Measurements from ENCODE around the gene NATD1.

Gene NATD1, protein sequence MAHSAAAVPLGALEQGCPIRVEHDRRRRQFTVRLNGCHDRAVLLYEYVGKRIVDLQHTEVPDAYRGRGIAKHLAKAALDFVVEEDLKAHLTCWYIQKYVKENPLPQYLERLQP

DNA sequence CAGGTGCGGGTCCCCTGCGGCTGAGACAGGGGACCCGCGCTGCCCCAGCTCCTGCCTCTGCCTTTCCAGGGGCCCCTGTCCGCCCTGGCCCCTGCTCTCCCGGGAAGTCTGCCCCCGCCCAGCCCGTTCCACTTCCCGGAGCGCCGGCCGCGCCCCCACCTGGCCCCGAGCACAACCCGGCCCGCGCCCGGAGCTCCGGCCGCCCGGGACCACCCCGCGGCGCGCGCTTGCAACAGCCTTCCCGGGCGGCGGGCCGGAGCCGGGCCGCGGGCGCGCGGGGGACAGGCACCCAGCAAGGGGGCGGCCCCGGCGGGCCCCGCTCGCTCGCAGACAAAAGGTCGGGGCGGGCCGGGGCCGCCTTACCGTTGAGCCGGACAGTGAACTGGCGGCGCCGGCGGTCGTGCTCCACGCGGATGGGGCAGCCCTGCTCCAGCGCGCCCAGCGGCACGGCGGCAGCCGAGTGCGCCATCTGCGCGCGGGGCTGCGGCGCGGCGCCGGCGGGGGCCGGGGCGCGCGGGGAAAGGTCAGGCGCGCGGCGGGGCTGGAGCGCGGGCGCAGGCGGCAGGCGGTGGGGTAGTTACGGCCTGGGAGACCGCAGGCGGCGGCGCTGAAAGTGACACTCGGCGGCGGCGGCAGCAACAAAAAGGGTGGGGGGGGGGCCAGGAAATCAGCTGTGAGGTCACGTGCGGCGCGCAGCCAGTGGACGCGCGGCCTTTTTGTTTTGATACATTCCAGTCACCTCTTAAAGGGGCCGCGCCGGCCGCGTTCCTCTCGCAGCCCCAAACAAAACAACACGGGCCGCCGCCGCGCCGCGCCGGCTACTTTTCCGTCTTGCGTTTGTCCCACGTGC lies at the start of gene NATD1:
Gene NATD1 (minus strand): TSS at position 615 of the 850 bp plus-strand sequence. CDS start 146 bp downstream, at position 469.
- peak; percentile 85 for DNase-seq (ENCODE audit: low read depth)

DNA sequence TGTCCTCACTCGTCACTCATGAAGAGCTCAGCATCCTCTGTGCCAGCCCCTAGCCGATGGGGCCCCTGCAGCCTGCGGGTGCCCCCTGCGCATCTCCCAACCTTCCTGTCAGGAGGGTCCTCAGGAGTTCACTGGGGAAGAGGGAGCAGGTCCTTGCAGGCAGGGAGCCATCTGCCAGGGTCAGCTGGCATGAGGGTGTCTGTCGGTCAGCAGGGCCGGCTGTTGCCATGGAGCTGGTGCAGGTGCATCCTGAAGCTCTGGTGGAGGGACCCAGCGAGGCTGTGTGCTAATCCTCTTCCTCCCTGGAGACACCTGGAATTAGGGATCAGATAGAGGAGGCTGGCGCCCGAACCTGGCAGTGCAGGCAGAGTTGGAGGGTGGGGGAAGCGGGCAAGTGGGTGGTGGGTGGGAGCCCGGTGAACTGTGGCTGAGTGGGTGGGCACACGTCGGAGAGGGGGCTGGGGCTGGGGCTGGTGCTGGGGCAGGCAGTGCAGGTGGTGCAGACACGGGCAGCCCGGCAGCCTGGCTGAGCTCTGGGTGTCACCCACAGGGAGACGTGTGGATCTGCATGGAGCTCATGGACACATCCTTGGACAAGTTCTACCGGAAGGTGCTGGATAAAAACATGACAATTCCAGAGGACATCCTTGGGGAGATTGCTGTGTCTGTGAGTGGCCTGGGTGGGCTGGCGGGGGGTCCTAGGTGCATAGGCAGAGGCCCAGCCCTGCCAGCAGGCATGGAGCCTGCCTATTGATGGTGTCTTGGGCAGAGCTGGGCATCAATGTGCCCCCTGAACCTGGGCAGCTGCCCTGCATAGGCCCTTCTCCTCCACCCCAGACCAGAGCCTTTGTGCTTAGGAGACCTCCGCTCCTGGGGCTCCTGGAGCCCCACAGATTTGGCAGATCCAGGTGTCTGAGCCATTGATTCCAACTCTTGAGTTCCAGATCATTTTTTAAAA lies 48.7 kb upstream of the NATD1 start:
- DNase-seq (ENCODE audit: low read depth), result no peak

DNA sequence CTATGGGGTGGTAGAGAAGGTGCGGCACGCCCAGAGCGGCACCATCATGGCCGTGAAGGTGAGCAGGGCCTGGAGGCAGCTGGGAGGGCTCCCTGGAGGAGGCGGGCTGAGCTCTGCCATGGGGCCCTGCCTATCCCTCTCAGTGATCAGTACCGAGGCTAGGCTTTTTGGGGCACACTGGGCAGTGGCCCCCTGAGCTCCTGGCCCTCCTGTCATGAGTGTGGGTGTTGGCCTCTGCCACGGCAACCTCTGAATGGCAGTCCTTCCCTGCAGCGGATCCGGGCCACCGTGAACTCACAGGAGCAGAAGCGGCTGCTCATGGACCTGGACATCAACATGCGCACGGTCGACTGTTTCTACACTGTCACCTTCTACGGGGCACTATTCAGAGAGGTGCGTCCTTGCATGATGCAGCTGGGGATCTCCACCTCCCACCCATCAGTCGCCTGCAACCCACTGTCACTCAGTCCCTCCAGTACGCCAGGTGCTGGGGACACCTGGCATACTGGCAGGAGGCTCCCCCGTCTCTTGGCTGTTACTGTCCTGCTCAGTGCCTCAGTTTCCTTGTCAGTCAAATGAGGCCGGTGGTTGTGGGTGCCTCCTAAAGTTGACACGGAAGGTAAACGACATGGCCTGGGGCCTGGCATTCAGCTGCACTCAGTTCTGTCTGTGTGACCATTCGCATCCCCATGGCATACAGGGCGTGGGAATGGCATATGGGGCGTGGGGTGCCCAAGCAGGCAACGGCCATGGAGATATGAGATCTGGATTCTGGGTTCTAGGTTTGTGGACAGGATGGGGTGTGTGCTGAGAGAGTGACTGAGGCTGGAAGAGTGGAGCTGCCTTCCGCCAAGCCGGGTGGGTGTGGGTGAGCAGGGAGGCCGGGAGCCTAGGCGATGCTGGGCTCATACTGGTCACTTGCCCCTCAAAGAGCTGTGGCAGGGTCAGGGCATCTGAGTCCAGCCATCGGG lies 47.7 kb upstream of the NATD1 start:
- no peak for DNase-seq (ENCODE audit: low read depth)

DNA sequence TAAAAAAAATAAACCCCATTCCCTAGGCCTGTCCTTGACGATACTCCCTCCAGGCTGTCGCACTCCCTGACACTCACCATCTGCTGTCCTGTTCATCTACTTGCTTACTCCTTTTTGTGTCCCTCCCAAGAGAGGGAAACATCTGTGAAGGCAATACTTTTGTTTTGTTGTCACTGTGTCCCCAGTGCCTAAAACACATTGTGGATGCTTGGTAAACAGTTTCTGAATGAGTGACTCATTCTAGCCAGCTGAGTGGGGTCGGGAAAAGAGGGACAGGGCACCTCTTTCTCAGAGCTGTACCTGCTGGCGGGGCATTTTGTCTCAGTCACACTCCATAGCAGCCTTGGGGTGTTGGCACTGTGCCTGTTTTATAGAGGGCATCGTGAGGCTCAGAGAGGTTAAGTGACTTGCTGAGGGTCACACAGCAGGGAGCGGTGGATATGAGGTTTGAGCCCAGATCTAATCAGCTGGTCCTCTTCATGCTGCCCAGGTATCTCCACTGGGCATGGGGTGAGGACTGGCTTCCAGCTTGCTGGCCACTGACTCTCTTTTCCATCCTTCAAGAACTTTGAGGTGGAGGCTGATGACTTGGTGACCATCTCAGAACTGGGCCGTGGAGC lies 46.9 kb upstream of the NATD1 start:
- no peak for DNase-seq (ENCODE audit: low read depth)

DNA sequence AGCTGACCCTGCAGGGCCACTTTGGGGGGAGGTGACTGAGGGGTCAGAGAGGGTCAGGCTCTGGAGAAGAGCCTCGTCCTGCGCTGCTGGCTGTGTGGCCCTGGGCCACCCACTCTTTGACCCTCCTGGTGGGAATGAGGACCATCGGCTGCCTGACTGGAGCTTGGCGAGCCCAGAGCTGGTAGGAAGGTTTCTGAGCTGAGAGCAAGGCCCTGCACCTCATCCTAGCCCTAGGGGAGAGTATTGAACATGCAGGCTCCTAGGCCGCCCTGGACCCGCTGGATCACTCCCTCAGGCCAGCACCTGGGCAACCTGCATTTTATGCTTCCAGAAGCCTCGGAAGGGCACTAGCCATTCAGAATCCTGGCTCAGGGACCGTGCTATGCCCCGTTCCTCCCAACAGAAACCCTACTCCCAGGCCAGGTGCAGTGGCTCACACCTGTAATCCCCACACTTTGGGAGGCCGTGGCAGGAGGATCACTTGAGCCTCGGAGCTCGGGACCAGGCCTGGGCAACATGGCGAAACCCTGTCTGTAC lies 45.8 kb upstream of the NATD1 start:
- DNase-seq (ENCODE audit: low read depth), result no peak

DNA sequence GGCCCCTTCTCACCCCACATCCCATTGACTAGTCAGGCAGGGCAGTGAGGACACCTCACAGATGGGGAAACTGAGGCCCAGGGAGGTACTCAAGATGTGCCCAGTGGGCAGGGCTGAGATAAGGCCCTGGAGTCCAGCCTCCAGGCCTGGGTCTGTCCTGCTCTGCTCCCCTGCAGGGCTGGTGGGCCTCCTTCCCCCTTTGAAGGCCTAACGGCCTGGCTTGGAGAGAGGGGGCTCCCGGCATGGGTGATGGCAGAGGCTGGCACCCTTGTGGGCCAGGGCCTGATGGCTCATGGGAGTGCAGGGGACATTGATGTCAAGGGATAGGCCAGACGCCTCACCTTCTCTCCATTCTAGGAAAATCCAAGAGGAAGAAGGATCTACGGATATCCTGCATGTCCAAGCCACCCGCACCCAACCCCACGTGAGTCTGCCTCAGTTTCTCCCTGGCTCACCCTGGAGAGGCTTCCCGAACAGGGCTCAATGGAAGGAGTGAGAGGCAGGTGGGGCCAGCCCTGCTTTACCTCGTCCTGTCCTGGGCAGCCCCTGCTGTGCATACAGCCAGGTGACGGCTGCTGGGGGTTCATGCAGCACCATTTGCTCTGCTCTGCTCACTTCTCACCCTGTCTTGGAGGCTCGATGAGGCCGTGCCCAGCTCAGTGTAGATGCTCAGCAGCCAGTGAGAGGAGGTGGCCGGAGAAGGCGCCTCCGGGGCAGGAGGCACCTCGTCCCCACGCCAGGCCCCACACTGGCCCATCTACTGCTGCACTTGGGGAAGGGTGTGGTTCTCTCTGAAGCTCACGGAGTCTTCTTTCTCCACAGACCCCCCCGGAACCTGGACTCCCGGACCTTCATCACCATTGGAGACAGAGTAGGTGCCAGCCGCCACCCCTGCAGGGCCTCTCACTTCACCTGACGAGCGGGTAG lies 45.1 kb upstream of the NATD1 start:
- DNase-seq (ENCODE audit: low read depth), result no peak

DNA sequence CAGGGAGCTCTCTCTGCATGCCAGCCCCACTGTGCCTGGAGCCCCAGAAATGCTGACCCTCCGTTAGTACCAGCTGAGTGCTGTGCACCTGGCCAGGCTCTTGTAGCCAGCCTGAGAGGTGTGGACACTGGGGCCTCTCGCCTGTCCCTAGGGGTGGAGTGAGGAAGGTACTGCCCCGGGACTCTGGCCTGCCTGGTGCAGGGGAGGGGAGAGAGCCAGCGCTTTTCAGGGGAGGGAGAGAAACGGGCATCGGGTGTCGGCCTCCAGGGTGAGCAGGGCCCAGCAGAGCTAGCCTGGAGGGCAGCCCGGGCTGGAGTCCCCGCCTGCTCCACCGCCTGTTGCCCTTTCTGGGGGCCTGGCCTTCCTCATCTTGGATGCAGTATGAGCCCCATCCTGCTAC lies 44.4 kb upstream of the NATD1 start:
- DNase-seq (ENCODE audit: low read depth), result no peak

DNA sequence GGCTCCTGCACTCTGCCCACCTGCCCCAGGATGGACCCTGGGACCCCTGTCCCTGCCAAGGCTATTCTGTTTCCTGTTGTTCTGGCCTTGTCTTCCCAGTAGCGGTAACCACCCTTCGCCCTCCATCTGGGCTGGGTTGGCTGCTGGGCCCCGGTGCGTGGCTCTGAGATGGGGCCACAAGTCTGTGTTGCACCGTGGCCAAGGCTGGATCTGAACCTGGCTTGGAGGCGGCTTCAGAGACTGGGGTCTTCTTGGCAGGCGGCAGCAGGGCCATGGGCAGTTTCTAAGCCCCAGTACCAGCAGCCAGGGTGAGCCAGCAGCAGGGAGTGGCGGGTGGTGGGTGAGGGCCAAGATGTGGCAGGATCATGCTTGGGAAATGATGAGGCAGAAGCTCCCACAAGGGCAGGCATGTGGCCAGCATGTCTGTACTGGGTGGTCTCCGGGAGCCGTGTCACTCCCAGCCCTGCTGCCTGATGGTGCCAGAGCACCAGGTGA lies 43.9 kb upstream of the NATD1 start:
- DNase-seq (ENCODE audit: low read depth), result no peak

DNA sequence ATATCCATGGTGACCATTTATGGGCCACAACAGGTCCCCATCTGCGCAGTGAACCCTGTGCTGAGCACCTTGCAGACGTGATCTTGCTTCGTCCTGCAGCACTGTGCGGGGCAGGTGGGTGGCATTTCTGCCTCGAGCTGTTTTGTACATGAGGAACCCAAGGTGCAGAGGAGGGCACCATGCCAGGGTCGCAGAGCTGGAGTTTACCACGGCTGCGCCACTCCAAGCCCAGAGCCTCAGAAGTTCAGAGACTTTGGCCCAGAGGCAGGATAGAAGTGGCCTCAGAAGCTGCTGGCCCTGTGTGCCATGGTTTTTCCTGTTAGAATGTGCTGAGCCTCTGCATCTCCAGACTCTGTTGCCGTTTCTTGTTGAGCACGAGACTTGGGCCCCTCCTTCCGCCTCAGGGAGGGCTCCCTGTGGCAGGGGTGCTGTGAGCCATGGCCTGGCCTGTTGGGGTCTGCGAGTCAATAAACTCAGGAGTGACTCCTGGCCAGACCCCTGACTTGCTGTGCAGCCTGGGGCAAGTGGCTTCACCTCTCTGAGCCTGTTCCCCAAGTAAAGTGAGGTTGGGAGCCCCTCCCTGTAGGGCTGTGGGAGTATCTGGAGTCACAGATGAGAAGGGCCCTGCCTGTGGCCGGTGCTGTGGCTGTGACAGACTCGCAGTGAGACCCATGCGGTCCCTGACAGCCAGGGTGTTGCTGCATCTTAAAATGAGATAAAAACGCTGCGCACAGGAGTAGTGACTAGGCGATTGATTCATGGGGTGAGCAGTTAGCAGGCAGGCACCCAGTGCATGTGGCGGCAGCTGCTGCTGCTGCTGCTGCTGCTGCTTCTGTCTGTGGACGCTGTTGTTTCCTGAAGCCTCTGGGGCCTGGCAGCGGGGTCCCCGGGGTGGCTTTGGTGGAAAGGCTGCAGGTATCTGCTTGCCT lies 43.2 kb upstream of the NATD1 start:
- DNase-seq (ENCODE audit: low read depth), result no peak

DNA sequence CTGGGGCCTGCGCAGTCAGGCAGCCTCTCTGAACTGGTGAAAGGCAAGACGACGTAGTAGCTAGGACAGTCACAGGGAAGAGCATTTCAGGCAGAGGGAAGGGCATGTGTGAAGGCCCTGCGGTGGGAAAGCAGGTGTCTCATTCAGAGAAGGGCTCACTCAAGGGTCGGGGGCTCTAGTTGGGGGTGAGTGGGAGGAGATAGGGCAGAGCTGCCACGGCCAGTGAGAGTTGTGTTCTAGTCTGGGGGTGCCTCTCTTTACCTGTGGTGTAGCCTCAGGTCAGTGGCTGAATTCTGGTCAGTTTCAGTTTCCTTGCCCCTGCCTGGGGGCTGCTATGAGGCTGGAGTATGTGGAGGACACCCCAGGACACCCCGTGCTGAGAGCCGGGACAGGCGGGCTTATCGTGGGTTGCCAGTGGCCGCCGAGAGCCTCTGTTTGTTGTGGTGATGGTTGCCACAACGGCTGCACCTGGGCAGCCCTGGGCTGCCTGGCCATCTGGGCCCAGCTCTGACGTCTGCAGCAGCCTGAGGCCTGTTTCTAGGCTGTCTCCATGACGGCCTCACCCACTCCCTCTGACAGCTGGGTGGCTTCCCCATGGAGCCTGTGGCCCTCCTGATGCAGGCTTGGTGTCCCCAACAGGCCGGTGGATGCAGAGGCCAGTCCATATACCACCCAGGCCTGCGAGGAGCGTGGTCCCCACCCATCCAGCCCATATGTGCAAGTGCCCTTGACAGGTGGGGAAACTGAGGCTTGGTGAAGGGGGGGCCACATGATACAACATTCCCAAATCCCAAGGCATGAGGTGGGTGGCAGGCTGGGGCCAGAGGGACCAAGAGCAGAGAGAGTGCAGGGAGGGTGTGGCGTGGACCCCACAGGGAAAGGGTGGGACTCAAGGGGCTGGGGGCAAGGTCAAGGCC lies 42.1 kb upstream of the NATD1 start:
- no peak for DNase-seq (ENCODE audit: low read depth)

DNA sequence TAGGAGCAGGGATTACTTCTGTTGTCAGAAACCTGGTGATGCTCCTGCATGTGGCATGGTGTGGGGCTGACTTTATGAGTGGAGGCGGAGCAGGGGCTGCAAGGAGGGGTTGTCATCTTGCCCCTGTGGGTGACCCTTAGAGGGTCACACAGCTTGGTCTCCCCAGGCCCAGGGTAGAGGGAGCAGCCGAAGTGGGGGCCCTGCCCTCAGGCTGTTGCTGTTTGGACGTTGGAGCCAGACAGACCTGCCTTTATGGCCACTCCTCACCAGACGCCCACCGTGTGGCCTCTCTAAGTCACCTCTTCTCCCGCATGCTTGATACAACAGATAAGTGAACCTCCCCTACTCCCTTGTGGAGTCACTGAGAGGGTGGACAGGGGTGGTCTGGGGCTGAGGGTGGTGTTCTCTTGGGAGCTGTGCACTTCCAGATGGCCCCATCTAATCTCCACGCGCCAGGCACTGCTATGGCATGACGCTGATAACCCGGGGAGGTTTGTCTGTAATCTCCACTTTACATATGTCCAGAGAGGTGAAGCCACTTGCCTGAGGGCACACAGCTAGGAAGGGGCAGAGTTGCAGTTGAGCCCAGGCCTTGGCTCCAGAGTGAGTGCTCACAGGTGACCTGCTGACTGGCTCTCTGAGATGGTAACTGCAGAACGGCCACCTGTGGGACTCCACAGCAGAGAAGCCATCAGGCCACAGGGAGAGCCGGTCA lies 41.3 kb upstream of the NATD1 start:
- DNase-seq (ENCODE audit: low read depth), result no peak

DNA sequence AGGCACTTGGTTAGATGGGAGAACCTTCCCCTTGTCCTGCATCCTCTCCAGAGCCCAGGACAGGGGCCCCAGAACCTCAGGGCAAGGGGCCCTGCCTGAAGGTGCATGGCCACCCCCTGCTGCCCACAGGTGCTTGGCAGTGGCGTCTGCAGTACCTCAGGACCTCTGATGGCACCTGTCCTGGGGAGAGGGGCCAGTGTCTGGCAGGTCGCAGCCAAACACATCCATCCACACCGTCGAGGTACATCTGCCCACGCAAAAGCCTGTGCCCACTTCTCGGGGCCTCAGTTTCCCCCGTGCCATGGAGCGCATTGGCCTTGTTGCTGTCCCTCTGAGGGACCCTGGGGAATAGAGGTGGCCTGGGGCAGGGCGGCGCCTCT lies 40.6 kb upstream of the NATD1 start:
- DNase-seq (ENCODE audit: low read depth), result no peak

DNA sequence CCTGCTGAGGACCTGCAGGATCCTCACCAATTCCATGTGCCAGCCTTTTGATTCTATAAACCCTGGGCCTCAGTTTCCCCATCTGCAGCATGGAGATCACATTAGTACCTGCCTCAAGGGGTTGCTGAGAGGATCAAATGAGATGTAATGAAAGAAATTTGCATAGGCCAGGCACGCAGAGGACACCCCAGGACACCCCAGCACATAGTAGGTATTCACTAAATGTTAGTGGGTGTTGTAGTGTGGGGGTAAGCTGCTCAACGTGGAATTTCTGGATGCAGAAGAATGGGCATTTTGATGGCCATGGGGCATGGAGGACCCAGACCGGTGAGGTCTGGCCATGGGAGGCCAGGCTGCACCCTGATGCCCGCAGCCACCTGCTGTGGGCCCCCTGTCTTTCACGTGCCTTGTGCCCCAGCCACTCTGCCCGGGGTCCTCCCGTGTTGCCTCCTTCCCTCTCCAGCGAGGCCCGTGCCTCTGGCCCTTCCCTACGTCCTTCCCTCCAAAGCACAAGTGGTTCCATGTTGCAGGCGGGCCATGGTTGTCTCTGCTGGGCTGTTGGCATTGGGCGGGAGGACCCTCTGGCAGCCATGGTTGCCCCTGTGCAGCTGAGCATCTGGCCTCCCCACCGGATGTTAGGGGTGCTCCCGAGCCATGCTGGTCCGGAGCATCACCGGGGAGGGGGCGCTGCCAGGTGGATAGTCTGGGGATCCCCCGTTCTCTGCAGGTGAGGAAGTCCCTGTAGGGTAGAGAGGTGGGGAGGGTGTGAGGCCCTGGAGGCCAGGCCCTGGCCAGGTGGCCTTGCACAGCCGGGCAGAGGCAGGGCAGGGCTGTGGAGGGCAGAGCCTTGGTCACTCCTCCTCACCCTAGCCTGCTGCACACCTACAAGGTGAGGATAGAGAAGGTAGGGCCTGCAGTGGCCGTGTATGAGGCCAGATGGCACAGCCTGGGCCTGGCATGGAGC lies 39.9 kb upstream of the NATD1 start:
- DNase-seq (ENCODE audit: low read depth), result no peak

DNA sequence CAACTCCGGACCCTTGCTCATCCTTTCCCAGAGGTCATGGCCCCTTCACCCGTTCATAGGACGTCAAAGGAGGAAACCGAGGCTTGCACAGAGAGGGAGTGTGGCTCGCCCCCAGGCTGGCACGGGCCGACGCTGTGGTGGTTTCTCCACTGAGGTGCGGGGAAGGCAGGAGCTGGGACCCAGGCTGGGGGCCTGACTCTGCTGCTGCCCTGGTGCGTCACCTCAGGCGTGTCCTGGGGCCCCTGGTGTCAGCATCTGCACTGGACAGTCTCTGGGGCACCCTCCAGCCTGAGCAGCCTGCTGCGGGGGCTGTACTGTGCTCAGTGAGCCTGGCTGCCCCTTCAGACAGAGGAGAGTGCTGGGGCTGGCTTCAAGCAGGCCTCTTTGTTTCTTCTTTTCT lies 38.7 kb upstream of the NATD1 start:
- no peak for DNase-seq (ENCODE audit: low read depth)

DNA sequence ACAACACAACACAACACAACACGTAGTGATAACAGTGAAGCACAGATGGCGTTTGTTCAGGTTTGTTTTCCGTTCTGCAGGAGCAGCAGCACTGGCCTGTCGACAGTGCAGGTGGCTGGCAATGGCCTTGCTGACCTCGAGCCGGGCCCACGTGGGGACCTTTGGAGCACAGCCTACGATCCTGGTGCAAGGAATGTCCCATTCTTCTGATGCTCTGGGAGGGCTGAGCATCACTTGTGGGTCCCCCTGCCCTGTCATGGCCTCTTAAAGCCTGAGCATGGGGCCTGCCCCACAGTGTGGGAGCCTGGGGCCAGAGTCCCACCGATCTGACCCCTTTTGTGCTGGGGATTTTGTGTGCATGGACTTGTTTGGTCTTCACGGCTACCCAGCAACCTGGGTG lies 38.1 kb upstream of the NATD1 start:
- DNase-seq (ENCODE audit: low read depth), result no peak
